ENCODE results near the gene PPP1CC. TPM values are rescaled to one million over a fixed set of nuclear protein-coding genes. Genes with fewer than 3 reads are reported as not detected.
A peak's percentile ranks its signal among the peaks of the same experiment; 100 is the strongest.

Gene PPP1CC
- total RNA-seq, 2 donors from 2014 or later, result 179 to 201 TPM

DNA sequence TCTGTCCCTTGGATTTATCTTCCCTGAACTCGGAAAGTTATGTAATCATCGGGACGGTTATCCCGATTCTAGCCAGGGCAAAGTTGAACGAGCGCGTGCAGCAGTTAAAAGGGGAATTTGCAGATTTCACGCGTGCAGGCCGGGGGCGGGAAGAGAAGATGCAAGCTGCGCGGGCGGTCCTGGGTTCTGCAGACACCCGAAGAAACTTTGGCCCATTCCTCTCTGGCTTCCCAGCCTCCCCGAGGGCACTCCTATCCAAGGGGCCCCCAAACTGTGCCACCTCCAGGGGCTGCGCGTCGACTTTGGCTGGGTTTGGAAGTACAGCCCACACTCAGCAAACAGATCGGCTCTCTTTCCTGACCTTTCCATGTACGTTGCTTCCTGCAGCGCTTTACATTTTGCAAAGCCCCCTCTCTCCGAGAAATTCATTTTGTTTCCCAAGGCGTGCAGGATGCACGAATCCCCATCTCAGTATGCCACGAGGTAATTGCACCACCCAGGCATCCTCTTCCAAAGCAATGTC, 941 bp upstream of the PPP1CC start:
- Mint-ChIP-seq H3K27ac (peak overlapping the region; percentile 92), H3K9me3 (no peaks in the 10 kb centered on the region), H3K4me3 (peak overlapping the region; percentile 99), H3K4me1 (peaks cover 28% of the 10 kb centered on the region), H3K27me3 (ENCODE audit: insufficient read depth) (peaks cover 22% of the 10 kb centered on the region), H3K36me3 (ENCODE audit: low read depth) (no peaks in the 10 kb centered on the region)
- Histone ChIP-seq H3K4me3 (ENCODE audit: low read length) (peak overlapping the region; percentile 97), H3K4me1 (ENCODE audit: control insufficient read depth, insufficient read depth, low read length) (no peaks in the 10 kb centered on the region), H3K27ac (ENCODE audit: low read depth, low read length) (no peak overlapping the region), H3K9me3 (ENCODE audit: control insufficient read depth, low read length) (no peaks in the 10 kb centered on the region), H3K9ac (ENCODE audit: extremely low read depth, low read length, poor library complexity, severe bottlenecking) (peak overlapping the region; percentile 86), H3K36me3 (ENCODE audit: control insufficient read depth, insufficient read depth, low read length) (peaks cover 6% of the 10 kb centered on the region), H3K27me3 (ENCODE audit: control insufficient read depth, insufficient read depth, low read length, poor library complexity, severe bottlenecking) (no peaks in the 10 kb centered on the region)
- TF ChIP-seq CTCF (conservative IDR thresholded peaks at IDR 0.05), result no peak
- 18 to 19% methylated on average over 11 to 26 of the region's 26 CpGs for WGBS, 2 experiments (ENCODE audit: insufficient coverage in 1 of 2, insufficient read length in 1 of 2)
- peak; percentile 74 for DNase-seq

DNA sequence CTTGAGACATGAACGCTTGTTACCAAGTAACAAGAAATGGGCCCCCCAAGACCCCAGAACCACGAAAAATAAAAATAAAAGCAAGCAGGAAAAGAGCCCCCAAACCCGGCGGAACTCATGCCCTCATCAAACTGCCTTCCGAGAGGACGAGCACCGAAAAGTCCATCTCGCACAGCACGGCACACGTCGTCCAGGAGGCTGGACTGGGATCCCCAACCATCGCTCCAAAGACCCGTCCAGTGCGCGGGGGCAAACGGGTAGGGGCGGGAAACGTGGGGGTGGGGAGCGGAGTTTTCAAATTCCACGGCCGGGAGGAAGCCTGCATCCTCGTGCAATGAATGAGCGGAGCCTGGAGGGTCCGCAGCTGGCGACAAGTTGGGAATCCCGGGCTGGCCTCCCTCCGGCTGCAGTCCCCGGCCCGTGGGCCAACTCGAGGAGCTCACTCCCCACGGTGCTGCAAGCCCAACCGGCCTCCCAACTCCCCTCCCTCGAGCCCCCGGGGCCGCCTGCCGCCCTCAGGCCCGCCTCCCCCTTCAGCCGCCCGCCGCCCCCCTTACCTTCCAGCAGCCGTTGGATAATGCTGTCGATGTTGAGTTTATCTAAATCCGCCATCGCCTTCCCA, 484 bp downstream of the PPP1CC start:
- peak overlapping the region; percentile 97 for H3K4me3 ChIP-seq (ENCODE audit: low read length)

GRCh38 chr12:110741341-110742095, 1.2 kb downstream of the PPP1CC start:
- Histone ChIP-seq H3K9me3 (ENCODE audit: control insufficient read depth, low read length) (no peaks in the 10 kb centered on the region), H3K4me3 (ENCODE audit: low read length) (peak overlapping the region; percentile 97), H3K9ac (ENCODE audit: extremely low read depth, low read length, poor library complexity, severe bottlenecking) (peak overlapping the region; percentile 94), H3K36me3 (ENCODE audit: control insufficient read depth, insufficient read depth, low read length) (peaks cover 18% of the 10 kb centered on the region), H3K27me3 (ENCODE audit: control insufficient read depth, insufficient read depth, low read length, poor library complexity, severe bottlenecking) (no peaks in the 10 kb centered on the region), H3K4me1 (ENCODE audit: control insufficient read depth, insufficient read depth, low read length) (no peaks in the 10 kb centered on the region), H3K27ac (ENCODE audit: low read depth, low read length) (no peak overlapping the region)
- H3K36me3 Mint-ChIP-seq (ENCODE audit: low read depth), result peaks cover 2% of the 10 kb centered on the region
- peak; percentile 44 for DNase-seq
- H3K4me3 Mint-ChIP-seq, result peak overlapping the region; percentile 99
- peaks cover 33% of the 10 kb centered on the region for H3K4me1 Mint-ChIP-seq
- H3K27me3 Mint-ChIP-seq (ENCODE audit: insufficient read depth), result peaks cover 20% of the 10 kb centered on the region
- H3K9me3 Mint-ChIP-seq, result no peaks in the 10 kb centered on the region
- peak overlapping the region; percentile 96 for H3K27ac Mint-ChIP-seq
- TF ChIP-seq CTCF (conservative IDR thresholded peaks at IDR 0.05), result no peak
- WGBS, 2 experiments (ENCODE audit: insufficient coverage in 1 of 2, insufficient read length in 1 of 2), result 1% methylated on average over 6 to 14 of the region's 14 CpGs

More for the DNA sequence above, 484 bp downstream of the PPP1CC start:
- peak overlapping the region; percentile 99 for H3K4me3 Mint-ChIP-seq
- peaks cover 22% of the 10 kb centered on the region for H3K27me3 Mint-ChIP-seq (ENCODE audit: insufficient read depth)
- H3K27ac Mint-ChIP-seq, result peak overlapping the region; percentile 96
- no peaks in the 10 kb centered on the region for H3K27me3 ChIP-seq (ENCODE audit: control insufficient read depth, insufficient read depth, low read length, poor library complexity, severe bottlenecking)
- H3K36me3 ChIP-seq (ENCODE audit: control insufficient read depth, insufficient read depth, low read length), result peaks cover 17% of the 10 kb centered on the region
- no peaks in the 10 kb centered on the region for H3K9me3 Mint-ChIP-seq
- WGBS, 2 experiments (ENCODE audit: insufficient coverage in 1 of 2, insufficient read length in 1 of 2), result 0% methylated on average over 10 to 40 of the region's 44 CpGs
- peaks cover 33% of the 10 kb centered on the region for H3K4me1 Mint-ChIP-seq
- peak overlapping the region; percentile 94 for H3K9ac ChIP-seq (ENCODE audit: extremely low read depth, low read length, poor library complexity, severe bottlenecking)
- no peak for DNase-seq
- no peak for TF ChIP-seq CTCF (conservative IDR thresholded peaks at IDR 0.05)
- no peaks in the 10 kb centered on the region for H3K4me1 ChIP-seq (ENCODE audit: control insufficient read depth, insufficient read depth, low read length)
- H3K36me3 Mint-ChIP-seq (ENCODE audit: low read depth), result no peaks in the 10 kb centered on the region
- peak overlapping the region; percentile 91 for H3K27ac ChIP-seq (ENCODE audit: low read depth, low read length)
- H3K9me3 ChIP-seq (ENCODE audit: control insufficient read depth, low read length), result no peaks in the 10 kb centered on the region
